HG03045 (cell line): ENCODE results near the gene TM4SF4.

ENCODE experiments used
- ATAC-seq: cut with Tn5 transposase; IDR thresholded peaks from one replicate; pipeline ENCODE4 v1.9.1; 2021; ENCODE audit warnings: mild to moderate bottlenecking, moderate library complexity; ENCODE audit not compliant: unreplicated experiment

TM4SF4 gene

GRCh38 chr3:149454746-149455145 lies 19.8 kb upstream of the TM4SF4 start:
- ATAC-seq = no peak

- ATAC-seq = no peak
These were observed 19.1 kb upstream of the TM4SF4 start for GRCh38 chr3:149455366-149455765.

GRCh38 chr3:149455989-149456388 lies 18.5 kb upstream of the TM4SF4 start:
- no peak for ATAC-seq

GRCh38 chr3:149459491-149460059 lies 14.9 kb upstream of the TM4SF4 start:
- no peak for ATAC-seq

- no peak for ATAC-seq
These were observed 14.4 kb upstream of the TM4SF4 start for GRCh38 chr3:149460117-149460516.

GRCh38 chr3:149462051-149462450 lies 12.4 kb upstream of the TM4SF4 start:
- ATAC-seq = no peak

GRCh38 chr3:149462581-149463011 lies 11.9 kb upstream of the TM4SF4 start:
- ATAC-seq = no peak

GRCh38 chr3:149463921-149464320 lies 10.6 kb upstream of the TM4SF4 start:
- no peak for ATAC-seq

GRCh38 chr3:149464542-149465328 lies 9.8 kb upstream of the TM4SF4 start:
- no peak for ATAC-seq

GRCh38 chr3:149465351-149465883 lies 9.1 kb upstream of the TM4SF4 start:
- ATAC-seq = no peak

- ATAC-seq = no peak
These were observed 8.3 kb upstream of the TM4SF4 start for GRCh38 chr3:149466192-149466591.

- peak; percentile 87 for ATAC-seq
These were observed 5.8 kb upstream of the TM4SF4 start for GRCh38 chr3:149468504-149469212.

- no peak for ATAC-seq
These were observed 4.1 kb upstream of the TM4SF4 start for GRCh38 chr3:149470381-149470780.

GRCh38 chr3:149472030-149472797 lies 2.3 kb upstream of the TM4SF4 start:
- no peak for ATAC-seq

GRCh38 chr3:149473357-149474249 lies 894 bp upstream of the TM4SF4 start:
- ATAC-seq = no peak

GRCh38 chr3:149475451-149476060 lies 1.1 kb downstream of the TM4SF4 start:
- no peak for ATAC-seq

- ATAC-seq = no peak
These were observed 1.7 kb downstream of the TM4SF4 start for GRCh38 chr3:149476225-149476624.

- no peak for ATAC-seq
These were observed 5.3 kb downstream of the TM4SF4 start for GRCh38 chr3:149479621-149480325.
